HEK293T (cell line): ENCODE results near the gene RADX.

Source experiments
- ELF4 ChIP-seq: fragments of 450-650 bp; IDR thresholded peaks from 2 replicates; pipeline ENCODE4 v1.6.1; 2017; ENCODE audit warnings: antibody characterized with exemption
- FOXA1 ChIP-seq: fragments of 450-650 bp; IDR thresholded peaks from 2 replicates; pipeline ENCODE4 v1.6.1; 2016; ENCODE audit warnings: mild to moderate bottlenecking
- FOXM1 ChIP-seq: fragments of 450-650 bp; IDR thresholded peaks from 2 replicates; pipeline ENCODE4 v1.6.1; 2017; ENCODE audit warnings: mild to moderate bottlenecking, borderline replicate concordance
- HDGF ChIP-seq: fragments of 450-650 bp; IDR thresholded peaks from 2 replicates; pipeline ENCODE4 v1.6.1; 2017; ENCODE audit warnings: antibody characterized with exemption, borderline replicate concordance
- L3MBTL2 ChIP-seq: fragments of 450-650 bp; conservative IDR thresholded peaks from 2 replicates; pipeline ENCODE4 v1.6.1; 2016; ENCODE audit warnings: mild to moderate bottlenecking
- PKNOX1 ChIP-seq: fragments of 450-650 bp; IDR thresholded peaks from 2 replicates; pipeline ENCODE4 v1.6.1; 2016
- SUZ12 ChIP-seq: fragments of 450-650 bp; IDR thresholded peaks from 2 replicates; pipeline ENCODE4 v1.6.1; 2016; ENCODE audit warnings: mild to moderate bottlenecking
- TARDBP ChIP-seq: fragments of 450-650 bp; IDR thresholded peaks from 2 replicates; pipeline ENCODE4 v1.6.1; 2016

GRCh38 chrX:106599411-106599810, 12.4 kb upstream of the RADX start:
- TF ChIP-seq SUZ12: no peak
- TF ChIP-seq FOXA1: no peak
- TF ChIP-seq L3MBTL2: no peak
- no peak for TF ChIP-seq HDGF
- no peak for TF ChIP-seq TARDBP
- TF ChIP-seq PKNOX1: no peak
- TF ChIP-seq ELF4: no peak
- TF ChIP-seq FOXM1: no peak
